Kidney (tissue), 14 donors: ENCODE data around the gene ANKRD44. TPM values are rescaled to one million over a fixed set of nuclear protein-coding genes. Genes with fewer than 3 reads are reported as not detected.

Experiments
- DNase-seq, 5 donors: peaks; one replicate each; pipeline ENCODE4 v3.0.0-alpha.2; 2013 to 2020
- FAIRE-seq: peaks from 2 replicates; lab custom pipeline; 2012; peaks lifted over from hg19 to GRCh38; lab: Jason Lieb, UNC
- H3K27ac ChIP-seq, 2 donors: one replicate each; pipeline ENCODE4 v1.7.0; 2013; ENCODE audit warnings: low read depth in 2 of 2, low read length in 2 of 2, inconsistent platforms in 1 of 2
- H3K27me3 ChIP-seq: one replicate; pipeline ENCODE4 v1.7.1; 2013; ENCODE audit warnings: low read length, inconsistent platforms; ENCODE audit not compliant: control insufficient read depth, insufficient read depth
- H3K36me3 ChIP-seq, 3 donors: one replicate each; pipeline versions ENCODE4 v1.7.0 to v1.7.1; 2013; ENCODE audit warnings: low read length in 3 of 3, control low read depth in 1 of 3, inconsistent platforms in 1 of 3; ENCODE audit not compliant: insufficient read depth in 3 of 3, control insufficient read depth in 2 of 3
- H3K4me1 ChIP-seq, 3 donors: one replicate each; pipeline versions ENCODE4 v1.7.0 to v1.7.1; 2013; ENCODE audit warnings: low read length in 3 of 3, inconsistent platforms in 1 of 3, low read depth in 1 of 3; ENCODE audit not compliant: control insufficient read depth in 2 of 3, insufficient read depth in 2 of 3
- H3K4me3 ChIP-seq, 3 donors: one replicate each; pipeline versions ENCODE4 v1.7.0 to v1.8.1; 2013; ENCODE audit warnings: low read length in 3 of 3, control low read depth in 1 of 3, inconsistent platforms in 1 of 3
- H3K9ac ChIP-seq, 3 donors: one replicate each; pipeline versions ENCODE4 v1.7.0 to v1.7.1; 2013; ENCODE audit warnings: low read length in 3 of 3, control low read depth in 1 of 3, inconsistent platforms in 1 of 3
- H3K9me3 ChIP-seq, 3 donors: one replicate each; pipeline versions ENCODE4 v1.7.0 to v1.7.1; 2013; ENCODE audit warnings: low read length in 3 of 3, control low read depth in 1 of 3, inconsistent platforms in 1 of 3; ENCODE audit not compliant: control insufficient read depth in 2 of 3, insufficient read depth in 1 of 3
- CTCF ChIP-seq: IDR thresholded peaks from 3 replicates; pipeline ENCODE4 v1.5.1; 2012; ENCODE audit warnings: mild to moderate bottlenecking, moderate library complexity, borderline replicate concordance; ENCODE audit not compliant: insufficient read depth; ENCODE audit errors: extremely low read depth
- intact Hi-C: fragments of 100-400 bp; cut with DNase I; formaldehyde crosslinking; loops from one replicate; pipeline ENCODE4 v1.11.1; 2022
- polyA plus RNA-seq: library from polyadenylated mRNA; stranded (reverse); fragments of 350-450 nt; fragmentation: Illumina TruSeq; extraction: RNeasy Lipid Tissue Mini Kit (QIAGEN cat#74804); gene quantifications from one replicate; pipeline ENCODE4 v1.2.3, GENCODE V29; 2014; ENCODE audit warnings: low read depth, low replicate concordance; ENCODE audit not compliant: insufficient read depth
- total RNA-seq: library from RNA; stranded (reverse); fragmentation: NEBNext Ultra II Directional; extraction: Animal tissue kit (Norgen Biotek cat#: 25700); gene quantifications from one replicate; pipeline ENCODE4 v1.2.1, GENCODE V29; 2021
- donor health status: control.
- donor health status: control.
- donor health status: control.
- donor health status: control.
- donor health status: control.
- donor health status: DM: yes; HTN: yes; CAD: no.
- donor health status: Normal renal cell carcinoma (clear cell type).

ANKRD44 gene
- total and polyA plus RNA-seq, 2 donors from 2014 or later: 2.2 to 39.2 TPM

GRCh38 chr2:197137826-197138477, 172.6 kb downstream of the ANKRD44 start:
- FAIRE-seq: no peak
- intact Hi-C loops: no loop called here
- Histone ChIP-seq H3K27me3 (no peaks in the 10 kb centered on the region), H3K9me3 (no peaks in the 10 kb centered on the region), H3K4me1 (peaks cover 0 to 2% (median 0%) of the 10 kb centered on the region in 3 donors), H3K36me3 (no peaks in the 10 kb centered on the region), H3K27ac (no peak overlapping the region), H3K9ac (no peak overlapping the region), H3K4me3 (no peak overlapping the region)
- no peak for DNase-seq
- no peak for TF ChIP-seq CTCF

GRCh38 chr2:197137231-197137630, 173.3 kb downstream of the ANKRD44 start:
- intact Hi-C loops: no loop called here
- no peak overlapping the region for H3K9ac ChIP-seq
- no peaks in the 10 kb centered on the region for H3K36me3 ChIP-seq
- H3K9me3 ChIP-seq: no peaks in the 10 kb centered on the region
- H3K27me3 ChIP-seq: no peaks in the 10 kb centered on the region
- H3K4me3 ChIP-seq: no peak overlapping the region
- no peak for TF ChIP-seq CTCF
- FAIRE-seq (no peak), DNase-seq (peak in 1 of 5 donors; percentile 21)
- H3K27ac ChIP-seq: no peak overlapping the region
- peaks cover 0 to 2% (median 0%) of the 10 kb centered on the region in 3 donors for H3K4me1 ChIP-seq

GRCh38 chr2:197136452-197136851, 174.1 kb downstream of the ANKRD44 start:
- Histone ChIP-seq H3K27ac (no peak overlapping the region), H3K27me3 (no peaks in the 10 kb centered on the region), H3K4me1 (peaks cover 0 to 2% (median 0%) of the 10 kb centered on the region in 3 donors), H3K36me3 (no peaks in the 10 kb centered on the region), H3K4me3 (no peak overlapping the region), H3K9ac (no peak overlapping the region), H3K9me3 (no peaks in the 10 kb centered on the region)
- intact Hi-C loops: no loop called here
- DNase-seq: no peak
- TF ChIP-seq CTCF: no peak
- FAIRE-seq: no peak
